ENCODE results near the gene RNPEP. TPM values are rescaled to one million over a fixed set of nuclear protein-coding genes. Genes with fewer than 3 reads are reported as not detected.

RNPEP gene
- polyA plus RNA-seq, 3 donors, result 108 to 153 (median 127) TPM

- no peak overlapping the region for H3K27ac Mint-ChIP-seq
- Histone ChIP-seq H3K27ac (ENCODE audit: low read depth in 1 of 2, low read length in 2 of 2) (no peak overlapping the region), H2AFZ (ENCODE audit: insufficient read depth, low read depth, low read length, poor library complexity, severe bottlenecking) (no peak overlapping the region), H3K4me1 (ENCODE audit: control insufficient read depth in 1 of 2, insufficient read depth in 2 of 2, low read length in 2 of 2) (peaks cover 0 to 9% of the 10 kb centered on the region in 2 donors), H3K4me2 (replicated peaks; ENCODE audit: extremely low read depth, low read length, poor library complexity, severe bottlenecking) (no peak overlapping the region), H3K36me3 (replicated peaks in 1 of 2; ENCODE audit: control insufficient read depth in 1 of 2, insufficient read depth in 2 of 2, low read length in 2 of 2) (no peaks in the 10 kb centered on the region), H3K9ac (ENCODE audit: insufficient read depth, low read length, poor library complexity, severe bottlenecking) (no peak overlapping the region), H3K4me3 (replicated peaks in 1 of 3; ENCODE audit: low read depth in 2 of 3, low read length in 3 of 3) (no peak overlapping the region), H3K79me2 (ENCODE audit: insufficient read depth, low read length) (no peaks in the 10 kb centered on the region), H3K9me3 (replicated peaks in 1 of 2; ENCODE audit: control insufficient read depth in 1 of 2, insufficient read depth in 1 of 2, low read length in 2 of 2) (peaks cover 0 to 8% of the 10 kb centered on the region in 2 donors), H4K20me1 (ENCODE audit: insufficient read depth, low read length) (no peaks in the 10 kb centered on the region), H3K27me3 (ENCODE audit: control insufficient read depth in 2 of 2, insufficient read depth in 2 of 2, low read length in 2 of 2) (peaks cover 33 to 42% of the 10 kb centered on the region in 2 donors)
- intact Hi-C loops (cut with micrococcal nuclease), result no loop called here
- peaks cover 42 to 52% (median 49%) of the 10 kb centered on the region in 3 donors for H3K27me3 Mint-ChIP-seq (ENCODE audit: low read depth in 3 of 3)
- no peaks in the 10 kb centered on the region for H3K36me3 Mint-ChIP-seq
- peaks cover 14% of the 10 kb centered on the region for H3K4me1 Mint-ChIP-seq
- H3K9me3 Mint-ChIP-seq, result peaks cover 0 to 14% (median 2%) of the 10 kb centered on the region in 7 donors
- no peak for DNase-seq
- TF ChIP-seq CTCF (IDR thresholded peaks at IDR 0.05), result no peak
- no peak overlapping the region for H3K4me3 Mint-ChIP-seq
- WGBS (ENCODE audit: insufficient coverage), result no CpG with 5 or more reads among the region's 6 CpGs
These were observed 38.4 kb upstream of the RNPEP start for GRCh38 chr1:201944002-201944401.

GRCh38 chr1:201944639-201945038 is 37.8 kb upstream of the RNPEP start:
- peaks cover 0 to 9% of the 10 kb centered on the region in 2 donors for H3K4me1 ChIP-seq (ENCODE audit: control insufficient read depth in 1 of 2, insufficient read depth in 2 of 2, low read length in 2 of 2)
- H3K36me3 Mint-ChIP-seq, result no peaks in the 10 kb centered on the region
- H3K9ac ChIP-seq (ENCODE audit: insufficient read depth, low read length, poor library complexity, severe bottlenecking), result no peak overlapping the region
- no peak for TF ChIP-seq CTCF (IDR thresholded peaks at IDR 0.05)
- H3K4me3 ChIP-seq (replicated peaks in 1 of 3; ENCODE audit: low read depth in 2 of 3, low read length in 3 of 3), result no peak overlapping the region
- H3K36me3 ChIP-seq (replicated peaks in 1 of 2; ENCODE audit: control insufficient read depth in 1 of 2, insufficient read depth in 2 of 2, low read length in 2 of 2), result no peaks in the 10 kb centered on the region
- H3K4me2 ChIP-seq (replicated peaks; ENCODE audit: extremely low read depth, low read length, poor library complexity, severe bottlenecking), result no peak overlapping the region
- peaks cover 0 to 8% of the 10 kb centered on the region in 2 donors for H3K9me3 ChIP-seq (replicated peaks in 1 of 2; ENCODE audit: control insufficient read depth in 1 of 2, insufficient read depth in 1 of 2, low read length in 2 of 2)
- intact Hi-C loops (cut with micrococcal nuclease), result no loop called here
- H3K27ac Mint-ChIP-seq, result no peak overlapping the region
- no peak overlapping the region for H3K27ac ChIP-seq (ENCODE audit: low read depth in 1 of 2, low read length in 2 of 2)
- peaks cover 0 to 14% (median 2%) of the 10 kb centered on the region in 7 donors for H3K9me3 Mint-ChIP-seq
- H3K4me1 Mint-ChIP-seq, result peaks cover 14% of the 10 kb centered on the region
- H3K79me2 ChIP-seq (ENCODE audit: insufficient read depth, low read length), result no peaks in the 10 kb centered on the region
- peaks cover 33 to 45% of the 10 kb centered on the region in 2 donors for H3K27me3 ChIP-seq (ENCODE audit: control insufficient read depth in 2 of 2, insufficient read depth in 2 of 2, low read length in 2 of 2)
- peak overlapping the region in 1 of 2 donors; percentile 89 for H3K4me3 Mint-ChIP-seq
- H3K27me3 Mint-ChIP-seq (ENCODE audit: low read depth in 3 of 3), result peaks cover 42 to 51% (median 49%) of the 10 kb centered on the region in 3 donors
- no CpG with 5 or more reads among the region's 3 CpGs for WGBS (ENCODE audit: insufficient coverage)
- no peak for DNase-seq
- no peaks in the 10 kb centered on the region for H4K20me1 ChIP-seq (ENCODE audit: insufficient read depth, low read length)
- H2AFZ ChIP-seq (ENCODE audit: insufficient read depth, low read depth, low read length, poor library complexity, severe bottlenecking), result no peak overlapping the region

Data from CD14-positive monocyte (primary cell).